Hepatocyte (in vitro differentiated cells): ENCODE results near the gene NPLOC4. TPM values are rescaled to one million over a fixed set of nuclear protein-coding genes. Genes with fewer than 3 reads are reported as not detected.

Source experiments
- DNase-seq: peaks from one replicate; pipeline ENCODE4 v3.0.0-alpha.2; 2016; ENCODE audit warnings: low spot score
- H2AFZ ChIP-seq: fragments of 200-600 bp; sonication (generic); 2 replicates; pipeline ENCODE4 v1.6.0; 2016; ENCODE audit warnings: antibody characterized with exemption, mild to moderate bottlenecking
- H3K27ac ChIP-seq: fragments of 200-600 bp; sonication (generic); 2 replicates; pipeline ENCODE4 v1.5.1; 2016; ENCODE audit warnings: mild to moderate bottlenecking
- H3K27me3 ChIP-seq: fragments of 200-600 bp; sonication (generic); 2 replicates; pipeline ENCODE4 v1.6.1; 2016
- H3K36me3 ChIP-seq: fragments of 200-600 bp; sonication (generic); replicated peaks from 2 replicates; pipeline ENCODE4 v1.5.1; 2016; ENCODE audit warnings: low read depth; ENCODE audit not compliant: insufficient read depth
- H3K4me1 ChIP-seq: fragments of 200-600 bp; sonication (generic); 2 replicates; pipeline ENCODE4 v1.5.1; 2016; ENCODE audit warnings: mild to moderate bottlenecking, moderate library complexity; ENCODE audit not compliant: insufficient read depth
- H3K4me2 ChIP-seq: fragments of 200-600 bp; sonication (generic); 2 replicates; pipeline ENCODE4 v1.6.0; 2016
- H3K4me3 ChIP-seq: fragments of 200-600 bp; sonication (generic); 2 replicates; pipeline ENCODE4 v1.5.1; 2016; ENCODE audit warnings: mild to moderate bottlenecking
- H3K79me2 ChIP-seq: fragments of 200-600 bp; sonication (generic); 2 replicates; pipeline ENCODE4 v1.6.0; 2017; ENCODE audit warnings: mild to moderate bottlenecking
- H3K9me2 ChIP-seq: fragments of 200-600 bp; sonication (generic); replicated peaks from 2 replicates; pipeline ENCODE4 v1.6.0; 2017; ENCODE audit warnings: mild to moderate bottlenecking; ENCODE audit not compliant: insufficient read depth
- H3K9me3 ChIP-seq: fragments of 200-600 bp; sonication (generic); 2 replicates; pipeline ENCODE4 v1.5.1; 2016; ENCODE audit warnings: low read depth, mild to moderate bottlenecking
- H4K20me1 ChIP-seq: fragments of 200-600 bp; sonication (generic); 2 replicates; pipeline ENCODE4 v1.6.0; 2016; ENCODE audit warnings: mild to moderate bottlenecking; ENCODE audit not compliant: insufficient read depth, poor library complexity, severe bottlenecking
- EZH2 ChIP-seq: fragments of 200-600 bp; sonication (generic); IDR thresholded peaks from 2 replicates; pipeline ENCODE4 v1.6.1; 2016; ENCODE audit warnings: antibody characterized with exemption, mild to moderate bottlenecking, borderline replicate concordance
- EZH2phosphoT487 ChIP-seq: fragments of 200-600 bp; sonication (generic); IDR thresholded peaks from one replicate; pipeline ENCODE4 v1.6.1; 2018; ENCODE audit warnings: antibody characterized with exemption, mild to moderate bottlenecking, low read depth, moderate library complexity; ENCODE audit not compliant: unreplicated experiment, severe bottlenecking
- WGBS: methylation state at CpG from one replicate; pipeline ENCODE4 v1.1.6; 2016; ENCODE audit warnings: low lambda C conversion rate; ENCODE audit errors: missing lambda C conversion rate; 5-methylcytosine and 5-hydroxymethylcytosine counted together
- polyA plus RNA-seq: library from polyadenylated mRNA; unstranded; fragments of >200 nt; fragmentation: Nextera tagmentation; extraction: Ambion mirVana; gene quantifications from 2 replicates; pipeline ENCODE4 v1.2.1, GENCODE V29; 2016
- total RNA-seq: library from RNA; depleted of rRNA; stranded (reverse); fragments of >200 nt; gene quantifications from 2 replicates; pipeline ENCODE4 v1.2.3, GENCODE V29; 2014
- TF ChIP-seq, protein P1 (sequence below): fragments of 200-600 bp; sonication (generic); IDR thresholded peaks from 2 replicates; pipeline ENCODE4 v1.5.1; 2016; ENCODE audit warnings: antibody characterized with exemption, mild to moderate bottlenecking; ENCODE audit not compliant: poor library complexity

The NPLOC4 gene
- total and polyA plus RNA-seq, 2 experiments from 2014 or later, result 53.7 to 54.6 TPM

DNA sequence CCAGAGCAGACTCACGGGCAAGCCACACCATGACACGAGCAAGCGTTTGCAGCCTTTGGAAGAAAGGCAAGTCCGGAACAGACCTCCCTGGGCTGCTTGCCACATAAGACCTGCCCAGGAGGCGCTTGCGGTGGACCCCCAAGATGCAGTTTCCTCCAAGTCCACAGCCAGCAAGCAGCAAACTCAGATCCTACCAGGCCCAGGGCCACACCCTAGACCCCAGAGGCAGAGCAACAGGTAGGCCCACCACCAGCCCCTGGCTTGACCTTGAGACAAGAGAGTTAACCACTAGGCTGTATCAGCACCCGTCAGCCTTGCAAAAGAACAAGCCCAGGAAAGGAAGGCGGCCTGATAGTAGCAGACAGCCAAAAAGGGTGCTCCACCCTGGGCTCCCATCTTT is 87.1 kb downstream of the NPLOC4 start:
- peaks cover 24% of the 10 kb centered on the region for H3K79me2 ChIP-seq

GRCh38 chr17:81549031-81549557 is 87.8 kb downstream of the NPLOC4 start:
- Histone ChIP-seq H3K79me2 (peaks cover 24% of the 10 kb centered on the region), H3K4me3 (no peak overlapping the region), H3K27me3 (no peaks in the 10 kb centered on the region), H4K20me1 (no peaks in the 10 kb centered on the region), H3K27ac (no peak overlapping the region), H3K9me2 (no peaks in the 10 kb centered on the region), H3K4me2 (no peak overlapping the region), H3K36me3 (no peaks in the 10 kb centered on the region), H3K4me1 (peaks cover 18% of the 10 kb centered on the region), H2AFZ (no peak overlapping the region), H3K9me3 (no peaks in the 10 kb centered on the region)
- TF ChIP-seq, protein P1, sequence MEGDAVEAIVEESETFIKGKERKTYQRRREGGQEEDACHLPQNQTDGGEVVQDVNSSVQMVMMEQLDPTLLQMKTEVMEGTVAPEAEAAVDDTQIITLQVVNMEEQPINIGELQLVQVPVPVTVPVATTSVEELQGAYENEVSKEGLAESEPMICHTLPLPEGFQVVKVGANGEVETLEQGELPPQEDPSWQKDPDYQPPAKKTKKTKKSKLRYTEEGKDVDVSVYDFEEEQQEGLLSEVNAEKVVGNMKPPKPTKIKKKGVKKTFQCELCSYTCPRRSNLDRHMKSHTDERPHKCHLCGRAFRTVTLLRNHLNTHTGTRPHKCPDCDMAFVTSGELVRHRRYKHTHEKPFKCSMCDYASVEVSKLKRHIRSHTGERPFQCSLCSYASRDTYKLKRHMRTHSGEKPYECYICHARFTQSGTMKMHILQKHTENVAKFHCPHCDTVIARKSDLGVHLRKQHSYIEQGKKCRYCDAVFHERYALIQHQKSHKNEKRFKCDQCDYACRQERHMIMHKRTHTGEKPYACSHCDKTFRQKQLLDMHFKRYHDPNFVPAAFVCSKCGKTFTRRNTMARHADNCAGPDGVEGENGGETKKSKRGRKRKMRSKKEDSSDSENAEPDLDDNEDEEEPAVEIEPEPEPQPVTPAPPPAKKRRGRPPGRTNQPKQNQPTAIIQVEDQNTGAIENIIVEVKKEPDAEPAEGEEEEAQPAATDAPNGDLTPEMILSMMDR, result no peak
- TF ChIP-seq EZH2, result no peak
- no peak for TF ChIP-seq EZH2phosphoT487
- 94% methylated on average over 15 of the region's 16 CpGs for WGBS
- DNase-seq, result no peak

More for the DNA sequence above, 87.1 kb downstream of the NPLOC4 start:
- no peak overlapping the region for H3K4me2 ChIP-seq
- H3K9me2 ChIP-seq, result no peaks in the 10 kb centered on the region
- DNase-seq, result no peak
- no peak overlapping the region for H3K4me3 ChIP-seq
- H4K20me1 ChIP-seq, result no peaks in the 10 kb centered on the region
- no peak overlapping the region for H3K27ac ChIP-seq
- H3K4me1 ChIP-seq, result peaks cover 21% of the 10 kb centered on the region
- TF ChIP-seq EZH2 (no peak), EZH2phosphoT487 (no peak)
- TF ChIP-seq, protein P1, result no peak
- no peaks in the 10 kb centered on the region for H3K36me3 ChIP-seq
- WGBS, result 98% methylated on average over 8 of the region's 8 CpGs
- H3K27me3 ChIP-seq, result no peaks in the 10 kb centered on the region
- no peak overlapping the region for H2AFZ ChIP-seq
- H3K9me3 ChIP-seq, result no peaks in the 10 kb centered on the region

DNA sequence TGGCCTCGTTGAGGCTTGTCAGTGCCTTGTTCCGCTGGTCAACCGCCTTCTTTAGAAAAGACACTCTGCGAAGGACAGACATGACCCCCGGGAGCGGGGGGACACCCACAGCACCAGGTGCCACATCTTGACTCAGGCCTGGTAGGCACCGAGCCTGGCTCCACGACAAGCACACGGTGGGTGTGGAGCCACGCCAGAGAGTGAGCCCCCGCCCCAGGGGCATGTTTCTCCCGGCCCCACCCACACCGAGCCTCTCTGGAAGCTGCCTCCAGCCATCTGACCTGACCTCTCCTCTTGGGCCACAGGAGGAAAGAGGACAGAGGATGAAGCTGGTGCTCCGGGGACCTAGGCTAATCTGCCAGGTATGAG is 89.3 kb downstream of the NPLOC4 start:
- Histone ChIP-seq H3K27me3 (no peaks in the 10 kb centered on the region), H3K4me3 (no peak overlapping the region), H3K4me1 (peaks cover 9% of the 10 kb centered on the region), H3K36me3 (no peaks in the 10 kb centered on the region), H2AFZ (no peak overlapping the region), H3K79me2 (peaks cover 21% of the 10 kb centered on the region), H3K4me2 (no peak overlapping the region), H3K9me3 (no peaks in the 10 kb centered on the region), H3K27ac (no peak overlapping the region), H4K20me1 (no peaks in the 10 kb centered on the region), H3K9me2 (no peaks in the 10 kb centered on the region)
- DNase-seq, result no peak
- WGBS, result 88% methylated on average over 14 of the region's 14 CpGs
- TF ChIP-seq EZH2 (no peak), EZH2phosphoT487 (no peak)
- TF ChIP-seq, protein P1, result no peak
